ENCODE measurements around the gene MRTFA.

DNA sequence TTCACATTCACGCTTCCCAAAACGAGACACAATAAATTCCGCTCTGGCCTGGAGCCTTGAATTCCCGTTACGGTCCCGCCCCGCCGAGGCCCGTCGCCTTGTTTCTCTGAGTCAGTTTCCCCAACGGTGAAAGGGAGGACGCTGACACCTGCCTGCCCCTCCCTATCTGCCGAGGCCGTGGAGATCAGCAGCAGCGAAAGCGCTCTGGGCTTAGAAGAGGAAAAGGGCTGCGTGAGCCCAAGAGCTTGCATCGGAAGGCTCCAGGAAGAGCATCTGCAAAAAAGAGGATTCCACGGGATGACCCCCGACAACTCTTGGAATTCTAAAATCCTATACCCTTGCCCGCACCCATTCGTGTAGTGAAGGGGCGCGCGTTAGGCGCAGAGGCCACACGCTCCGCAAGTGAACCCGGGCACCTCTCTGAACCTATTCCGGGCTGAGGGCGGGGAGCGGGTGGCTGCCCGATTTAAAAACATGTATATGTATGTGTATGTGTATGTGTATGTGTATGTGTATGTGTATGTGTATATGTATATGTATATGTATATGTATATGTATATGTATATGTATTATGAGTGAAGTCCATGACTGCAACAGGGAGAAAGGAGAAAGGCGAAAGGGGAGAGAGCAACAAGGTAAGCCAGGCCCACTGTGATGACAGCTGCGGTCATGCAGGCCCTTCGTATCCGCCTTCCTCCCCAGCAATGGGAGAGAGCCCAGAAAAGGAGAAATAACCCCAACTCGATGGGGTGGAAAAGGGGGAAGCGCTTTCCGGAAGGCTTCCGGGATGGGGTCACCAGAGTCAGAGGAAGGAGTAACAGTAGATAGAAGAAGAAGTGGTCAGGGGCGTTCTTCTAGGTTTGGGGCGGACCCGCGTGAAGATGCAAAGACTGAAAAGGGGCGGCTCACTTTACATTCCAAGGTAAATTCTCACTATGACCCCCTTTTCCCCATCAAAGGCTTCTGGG, 948 bp upstream of the MRTFA start:
- TF ChIP-seq, protein P1, sequence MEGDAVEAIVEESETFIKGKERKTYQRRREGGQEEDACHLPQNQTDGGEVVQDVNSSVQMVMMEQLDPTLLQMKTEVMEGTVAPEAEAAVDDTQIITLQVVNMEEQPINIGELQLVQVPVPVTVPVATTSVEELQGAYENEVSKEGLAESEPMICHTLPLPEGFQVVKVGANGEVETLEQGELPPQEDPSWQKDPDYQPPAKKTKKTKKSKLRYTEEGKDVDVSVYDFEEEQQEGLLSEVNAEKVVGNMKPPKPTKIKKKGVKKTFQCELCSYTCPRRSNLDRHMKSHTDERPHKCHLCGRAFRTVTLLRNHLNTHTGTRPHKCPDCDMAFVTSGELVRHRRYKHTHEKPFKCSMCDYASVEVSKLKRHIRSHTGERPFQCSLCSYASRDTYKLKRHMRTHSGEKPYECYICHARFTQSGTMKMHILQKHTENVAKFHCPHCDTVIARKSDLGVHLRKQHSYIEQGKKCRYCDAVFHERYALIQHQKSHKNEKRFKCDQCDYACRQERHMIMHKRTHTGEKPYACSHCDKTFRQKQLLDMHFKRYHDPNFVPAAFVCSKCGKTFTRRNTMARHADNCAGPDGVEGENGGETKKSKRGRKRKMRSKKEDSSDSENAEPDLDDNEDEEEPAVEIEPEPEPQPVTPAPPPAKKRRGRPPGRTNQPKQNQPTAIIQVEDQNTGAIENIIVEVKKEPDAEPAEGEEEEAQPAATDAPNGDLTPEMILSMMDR (IDR thresholded peaks at IDR 0.05) = no peak
- TF ChIP-seq POLR2A (IDR thresholded peaks at IDR 0.05) = peak in 1 of 4 donors; percentile 22

All from esophagus squamous epithelium (tissue), 4 donors.